ENCODE results near the gene ADAD2.
"Not testable (repeated sequence)": the region's sequence is repeated elsewhere in the genome, so short reads cannot be mapped to it uniquely, and the experiment has no call there.

Gene ADAD2

GRCh38 chr16:84215531-84215930 is 24.6 kb downstream of the ADAD2 start:
- TF ChIP-seq ZNF274 (IDR thresholded peaks at IDR 0.05; ENCODE audit: low read depth, low read length): no peak
- H3K4me3 ChIP-seq (ENCODE audit: low read length): no peak overlapping the region

DNA sequence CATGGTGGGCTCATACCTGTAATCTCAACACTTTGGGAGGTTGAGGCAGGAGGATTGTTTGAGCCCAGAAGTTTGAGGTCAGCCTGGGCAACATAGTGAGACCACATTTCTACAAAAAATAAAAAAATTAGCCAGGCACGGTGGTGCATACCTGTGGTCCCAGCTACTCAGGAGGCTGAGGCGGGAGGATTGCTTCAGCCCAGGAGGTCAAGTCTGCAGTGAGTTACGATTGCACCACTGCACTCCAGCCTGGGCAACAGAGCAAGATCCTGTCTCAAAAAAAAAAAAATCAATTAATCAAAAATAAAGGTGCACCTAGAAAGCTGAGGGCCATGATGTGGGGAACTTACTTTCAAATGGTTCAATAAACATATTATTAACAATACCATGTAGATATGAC is 25.2 kb downstream of the ADAD2 start:
- H3K4me3 ChIP-seq (ENCODE audit: low read length): not testable (repeated sequence)

DNA sequence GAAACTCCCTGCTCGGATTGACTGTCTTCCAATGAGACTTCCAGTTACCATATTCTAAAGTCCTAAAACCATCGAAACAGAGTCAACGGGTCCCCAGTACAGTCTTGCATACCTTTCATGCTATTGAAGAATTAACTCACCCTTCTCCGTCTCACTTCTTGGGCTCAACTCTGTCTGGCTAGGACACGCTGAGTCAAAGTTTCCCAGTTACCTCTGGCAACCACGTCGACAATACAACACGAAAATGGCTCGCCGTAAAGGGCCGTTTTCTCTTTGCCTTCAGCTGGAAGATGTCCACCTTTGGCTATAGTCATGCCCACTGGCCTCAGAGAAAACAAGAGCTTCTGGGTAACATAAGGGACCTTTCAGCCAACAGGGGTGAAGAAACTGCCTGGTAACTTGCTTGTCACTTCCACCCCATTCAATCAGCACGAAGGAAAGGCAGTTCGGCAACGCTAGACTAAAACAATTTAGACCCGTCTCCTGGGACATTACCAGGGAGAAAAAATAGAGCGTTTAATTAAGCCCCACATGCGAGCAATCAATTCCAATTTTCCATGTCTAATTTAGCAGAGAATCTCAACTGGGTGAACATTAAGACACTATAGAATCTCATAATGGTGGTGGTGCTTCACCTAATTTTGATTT is 27.3 kb downstream of the ADAD2 start:
- no peak for TF ChIP-seq ZNF274 (IDR thresholded peaks at IDR 0.05; ENCODE audit: low read depth, low read length)

DNA sequence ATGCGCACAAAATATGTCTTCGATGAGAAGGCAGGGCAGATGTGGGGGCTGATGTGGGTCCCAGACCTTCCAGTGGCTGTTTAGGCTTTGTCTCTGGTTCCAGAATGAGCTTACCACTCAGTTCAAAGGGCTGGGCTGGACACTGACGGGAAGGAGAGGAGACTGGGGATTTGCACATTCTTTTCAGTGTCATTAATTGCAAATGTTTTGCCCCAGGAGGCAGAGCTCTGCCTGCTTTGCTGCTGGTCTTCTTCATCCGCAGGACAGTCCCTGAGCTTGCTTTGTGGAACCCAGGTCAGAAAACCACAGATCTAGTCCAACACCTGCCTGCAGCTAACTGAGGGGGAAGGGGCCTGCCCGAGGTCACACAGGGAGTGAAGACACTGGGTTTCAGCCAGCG is 28.0 kb downstream of the ADAD2 start:
- TF ChIP-seq ZNF274 (IDR thresholded peaks at IDR 0.05; ENCODE audit: low read depth, low read length): no peak
- H3K4me3 ChIP-seq (ENCODE audit: low read length): no peak overlapping the region

More for the DNA sequence above, 27.3 kb downstream of the ADAD2 start:
- H3K4me3 ChIP-seq (ENCODE audit: low read length): no peak overlapping the region

GRCh38 chr16:84220851-84221250 is 29.9 kb downstream of the ADAD2 start:
- no peak overlapping the region for H3K4me3 ChIP-seq (ENCODE audit: low read length)
- TF ChIP-seq ZNF274 (IDR thresholded peaks at IDR 0.05; ENCODE audit: low read depth, low read length): no peak

GRCh38 chr16:84223456-84223855 is 32.5 kb downstream of the ADAD2 start:
- TF ChIP-seq ZNF274 (IDR thresholded peaks at IDR 0.05; ENCODE audit: low read depth, low read length): no peak
- no peak overlapping the region for H3K4me3 ChIP-seq (ENCODE audit: low read length)

GRCh38 chr16:84224554-84224953 is 33.6 kb downstream of the ADAD2 start:
- no peak for TF ChIP-seq ZNF274 (IDR thresholded peaks at IDR 0.05; ENCODE audit: low read depth, low read length)
- H3K4me3 ChIP-seq (ENCODE audit: low read length): no peak overlapping the region

DNA sequence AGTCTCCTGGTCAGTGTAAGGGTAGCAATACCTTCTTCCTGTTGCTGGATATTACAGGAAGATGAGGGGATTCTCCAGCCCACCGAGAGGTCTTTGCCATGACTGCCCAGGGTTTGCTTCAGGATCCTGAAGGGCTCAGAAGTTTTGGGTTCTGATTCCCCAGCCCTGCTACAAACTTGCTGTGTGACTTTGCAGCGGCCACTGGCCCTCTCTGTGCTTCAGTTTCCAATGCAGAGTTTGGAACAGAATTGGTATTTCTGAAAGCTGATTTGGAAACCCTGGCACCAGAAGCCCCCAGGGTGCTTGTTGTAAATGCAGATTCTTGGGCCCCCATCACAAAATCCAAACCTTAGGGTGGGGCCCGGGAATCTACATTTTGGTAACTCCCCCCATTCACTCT is 34.2 kb downstream of the ADAD2 start:
- TF ChIP-seq ZNF274 (IDR thresholded peaks at IDR 0.05; ENCODE audit: low read depth, low read length): no peak
- no peak overlapping the region for H3K4me3 ChIP-seq (ENCODE audit: low read length)

DNA sequence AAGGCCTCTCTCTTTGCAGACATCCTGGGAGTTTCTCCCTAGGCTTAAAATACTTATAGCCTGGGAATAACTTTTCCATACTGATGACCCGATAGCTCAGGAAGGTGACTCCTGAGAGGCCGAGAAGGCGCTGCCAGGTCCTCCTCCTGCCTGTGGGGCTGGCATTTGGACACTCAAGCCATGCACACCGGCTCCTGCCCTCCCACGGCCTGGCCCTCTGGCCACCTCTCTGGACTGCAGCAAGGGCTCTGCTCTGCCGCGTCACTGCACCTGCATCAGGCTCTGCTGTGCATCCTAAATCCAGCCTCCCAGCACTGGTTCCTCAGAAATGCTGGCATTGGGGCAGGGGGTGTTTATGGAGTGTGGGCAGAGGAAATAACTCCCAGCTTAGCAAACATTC is 34.6 kb downstream of the ADAD2 start:
- TF ChIP-seq ZNF274 (IDR thresholded peaks at IDR 0.05; ENCODE audit: low read depth, low read length): no peak
- H3K4me3 ChIP-seq (ENCODE audit: low read length): no peak overlapping the region

DNA sequence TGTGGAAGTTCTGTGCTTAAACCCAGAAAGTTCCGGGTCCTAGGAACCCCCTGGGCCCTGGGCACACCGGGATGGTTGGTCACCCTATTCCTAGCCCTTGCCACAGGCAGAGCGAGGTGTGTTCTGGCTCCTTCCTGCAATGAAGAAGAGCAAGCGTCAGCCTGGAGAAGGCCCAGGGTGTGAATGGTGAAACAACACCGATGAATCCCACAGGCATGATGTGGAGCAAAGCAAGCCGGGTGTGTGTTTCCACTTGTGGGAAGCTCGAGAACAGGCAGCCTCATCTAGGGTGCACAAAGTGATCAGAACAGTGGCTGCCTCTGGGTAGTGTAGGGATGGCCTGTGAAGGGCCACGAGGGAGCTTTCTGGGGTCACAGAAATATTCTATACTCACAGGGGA is 35.1 kb downstream of the ADAD2 start:
- no peak overlapping the region for H3K4me3 ChIP-seq (ENCODE audit: low read length)
- TF ChIP-seq ZNF274 (IDR thresholded peaks at IDR 0.05; ENCODE audit: low read depth, low read length): no peak

GRCh38 chr16:84227548-84227947 is 36.6 kb downstream of the ADAD2 start:
- TF ChIP-seq ZNF274 (IDR thresholded peaks at IDR 0.05; ENCODE audit: low read depth, low read length): no peak
- H3K4me3 ChIP-seq (ENCODE audit: low read length): no peak overlapping the region

DNA sequence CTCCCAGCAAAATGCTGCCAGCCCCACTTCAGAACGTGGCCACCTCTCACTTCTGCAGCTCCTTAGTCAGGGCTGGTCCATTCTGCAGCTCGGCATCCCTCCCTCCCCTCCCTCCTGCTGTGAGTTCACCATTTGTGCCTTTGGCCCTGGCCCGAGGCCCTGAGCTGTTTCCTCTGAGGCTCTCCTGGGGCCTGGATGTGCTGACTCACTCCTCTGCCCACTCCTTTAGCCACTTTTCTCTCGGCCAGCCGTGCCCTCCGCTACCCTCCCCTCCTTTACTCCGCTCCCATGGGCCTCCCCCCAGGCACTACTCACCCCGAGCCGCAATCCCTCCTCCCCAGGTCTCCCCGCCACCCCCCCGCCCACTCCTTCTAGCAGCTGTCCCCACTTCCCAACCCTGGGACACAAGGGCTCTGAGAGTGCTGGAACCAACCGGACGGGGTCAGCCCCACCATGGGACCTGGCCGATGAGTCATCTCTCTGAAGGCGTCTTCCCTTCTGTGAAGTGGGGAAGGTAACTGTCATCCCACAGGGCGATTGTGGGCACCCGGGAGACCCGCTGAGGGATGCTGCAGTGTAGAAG is 37.4 kb downstream of the ADAD2 start:
- H3K4me3 ChIP-seq (ENCODE audit: low read length): no peak overlapping the region
- no peak for TF ChIP-seq ZNF274 (IDR thresholded peaks at IDR 0.05; ENCODE audit: low read depth, low read length)

DNA sequence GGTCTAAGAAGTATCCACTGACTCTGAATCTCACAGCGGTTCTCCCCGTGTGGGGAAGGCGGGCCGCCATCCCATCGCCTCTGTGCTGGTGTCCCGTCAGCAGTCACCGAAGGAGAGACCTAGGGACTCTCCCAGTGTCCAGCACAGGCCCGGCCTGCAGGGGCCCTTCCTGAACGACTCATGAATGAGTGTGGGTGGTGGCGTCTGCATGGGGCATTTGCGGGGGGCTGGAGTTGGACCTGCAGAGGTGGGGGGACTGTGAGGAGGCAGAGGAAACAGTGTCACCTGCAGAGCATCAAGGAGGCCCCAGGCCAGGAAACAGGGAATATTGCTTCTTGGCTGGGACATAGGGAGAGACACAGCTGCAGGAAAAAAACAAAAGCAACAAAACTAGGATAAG is 38.5 kb downstream of the ADAD2 start:
- no peak overlapping the region for H3K4me3 ChIP-seq (ENCODE audit: low read length)
- TF ChIP-seq ZNF274 (IDR thresholded peaks at IDR 0.05; ENCODE audit: low read depth, low read length): no peak

DNA sequence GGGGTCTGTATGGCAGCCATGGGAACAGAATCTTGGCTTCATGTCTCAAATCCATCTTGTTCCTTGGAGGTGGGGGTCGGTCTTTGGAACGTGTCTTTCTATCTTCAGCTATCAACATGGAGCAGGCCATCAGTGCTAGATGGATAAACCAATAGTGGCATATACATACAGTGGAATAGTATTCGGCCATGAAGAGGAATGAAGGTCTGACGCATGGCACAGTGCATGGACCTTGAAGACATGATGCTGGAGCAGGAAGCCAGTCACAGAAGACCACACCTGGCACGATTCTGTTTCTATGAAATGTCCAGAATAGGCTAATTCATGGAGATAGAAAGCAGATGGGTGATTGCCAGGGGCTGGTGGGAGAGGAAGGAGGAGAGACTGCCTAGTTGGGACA is 41.1 kb downstream of the ADAD2 start:
- no peak for TF ChIP-seq ZNF274 (IDR thresholded peaks at IDR 0.05; ENCODE audit: low read depth, low read length)

DNA sequence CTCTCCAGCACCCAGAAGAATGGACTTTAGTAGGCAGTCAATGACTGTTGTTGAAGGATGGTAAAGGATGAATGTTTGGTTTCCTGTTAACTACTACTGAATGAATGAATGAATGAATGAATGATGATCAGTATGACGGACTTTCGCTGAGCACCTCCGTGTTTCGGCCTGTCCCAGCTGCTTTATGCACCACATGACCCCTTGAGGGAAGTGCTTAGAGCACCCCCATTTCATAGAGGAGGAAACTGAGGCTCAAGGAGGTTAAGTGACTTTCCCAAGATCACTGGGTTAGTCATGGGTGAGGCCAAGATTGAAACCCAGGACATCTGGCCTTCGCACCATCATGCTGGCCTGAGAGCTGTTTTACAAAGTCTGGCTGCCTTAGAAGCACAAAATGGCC is 42.0 kb downstream of the ADAD2 start:
- H3K4me3 ChIP-seq (ENCODE audit: low read length): no peak overlapping the region
- no peak for TF ChIP-seq ZNF274 (IDR thresholded peaks at IDR 0.05; ENCODE audit: low read depth, low read length)

More for the DNA sequence above, 41.1 kb downstream of the ADAD2 start:
- no peak overlapping the region for H3K4me3 ChIP-seq (ENCODE audit: low read length)

GRCh38 chr16:84233748-84234147 is 42.8 kb downstream of the ADAD2 start:
- TF ChIP-seq ZNF274 (IDR thresholded peaks at IDR 0.05; ENCODE audit: low read depth, low read length): no peak

More at GRCh38 chr16:84233748-84234147, 42.8 kb downstream of the ADAD2 start:
- no peak overlapping the region for H3K4me3 ChIP-seq (ENCODE audit: low read length)
